GM12878 (cell line): ENCODE data around the gene KBTBD2. TPM values are rescaled to one million over a fixed set of nuclear protein-coding genes. Genes with fewer than 3 reads are reported as not detected.
"Not testable (repeated sequence)": the region's sequence is repeated elsewhere in the genome, so short reads cannot be mapped to it uniquely, and the experiment has no call there.

Experiments
- ATAC-seq: fragments of 200-7000 bp; cut with Tn5 transposase; 3 replicates; pipeline ENCODE4 v1.9.1; 2020; ENCODE audit warnings: mild to moderate bottlenecking, moderate library complexity
- BruUV-seq: library from RNA; stranded (reverse); fragments of 400-500 nt; replicated peaks from 2 replicates; lab custom pipeline; 2021; lab: Mats Ljungman, UMichigan
- CTCF ChIA-PET: fragments of 300-600 bp; sonication (Branson Sonifier 250); formaldehyde crosslinking; extraction: SDS; loops from one replicate; lab custom pipeline; 2021; ENCODE audit warnings: inconsistent platforms; lab: Yijun Ruan, JAX
- POLR2A ChIA-PET: fragments of 350-600 bp; formaldehyde crosslinking; extraction: SDS; loops from one replicate; lab custom pipeline; 2021; ENCODE audit warnings: inconsistent platforms; lab: Charles Lee
- RAD21 ChIA-PET: fragments of 300-600 bp; sonication (Branson Sonifier 250); formaldehyde crosslinking; loops from one replicate; lab custom pipeline; 2023; ENCODE audit warnings: antibody characterized with exemption; ENCODE audit not compliant: unreplicated experiment; lab: Charles Lee
- SMC1A ChIA-PET: fragments of 300-600 bp; sonication (Branson Sonifier 250); formaldehyde crosslinking; loops from one replicate; lab custom pipeline; 2023; ENCODE audit not compliant: unreplicated experiment, uncharacterized antibody; lab: Charles Lee
- DNase-seq: peaks from one replicate; pipeline ENCODE4 v3.0.0-alpha.2; 2011; ENCODE audit warnings: low read depth, low spot score
- FAIRE-seq: peaks from 3 replicates; lab custom pipeline; 2011; peaks lifted over from hg19 to GRCh38; lab: Jason Lieb, UNC
- H2AFZ ChIP-seq: 2 replicates; pipeline ENCODE4 v1.6.0; 2011; ENCODE audit warnings: low read depth, low read length, control low read depth; ENCODE audit not compliant: control insufficient read depth
- H3K27ac ChIP-seq: 2 replicates; pipeline ENCODE4 v1.5.1; 2011; ENCODE audit warnings: control low read depth; ENCODE audit not compliant: control insufficient read depth, insufficient read depth
- H3K27me3 ChIP-seq, 2 experiments: replicated peaks in 1 of 2; 2 replicates each; pipeline versions ENCODE4 v1.6.0 to v1.6.1; 2011; ENCODE audit warnings: low read length in 1 of 2; ENCODE audit not compliant: control insufficient read depth in 2 of 2, insufficient read depth in 2 of 2
- H3K36me3 ChIP-seq, 2 experiments: 2 replicates each; pipeline ENCODE4 v1.5.1; 2011; ENCODE audit warnings: low read length in 1 of 2; ENCODE audit not compliant: control insufficient read depth in 2 of 2, insufficient read depth in 2 of 2
- H3K4me1 ChIP-seq: 2 replicates; pipeline ENCODE4 v1.6.1; 2011; ENCODE audit warnings: mild to moderate bottlenecking, low read length, moderate library complexity, mixed read lengths; ENCODE audit not compliant: control insufficient read depth, insufficient read depth
- H3K4me2 ChIP-seq: 2 replicates; pipeline ENCODE4 v1.6.0; 2011; ENCODE audit warnings: control low read depth; ENCODE audit not compliant: control insufficient read depth, insufficient read depth
- H3K4me3 ChIP-seq: fragments of 200-600 bp; sonication (generic); 2 replicates; pipeline ENCODE4 v1.5.1; 2016
- H3K79me2 ChIP-seq: 2 replicates; pipeline ENCODE4 v1.6.0; 2011; ENCODE audit warnings: low read length; ENCODE audit not compliant: control insufficient read depth, insufficient read depth
- H3K9ac ChIP-seq: 2 replicates; pipeline ENCODE4 v1.8.0; 2011; ENCODE audit warnings: low read length, control low read depth, mixed read lengths; ENCODE audit not compliant: control insufficient read depth, insufficient read depth
- H3K9me3 ChIP-seq: replicated peaks from 3 replicates; pipeline ENCODE4 v1.5.1; 2011; ENCODE audit warnings: mild to moderate bottlenecking, low read length; ENCODE audit not compliant: control insufficient read depth, insufficient read depth
- H4K20me1 ChIP-seq: 2 replicates; pipeline ENCODE4 v1.6.0; 2011; ENCODE audit not compliant: control insufficient read depth, insufficient read depth
- IRF3 ChIP-seq: fragments of 450-650 bp; IDR thresholded peaks from 2 replicates; pipeline ENCODE4 v1.6.1; 2014; ENCODE audit warnings: mild to moderate bottlenecking
- NFYB ChIP-seq: IDR thresholded peaks from 2 replicates; pipeline ENCODE4 v1.6.1; 2011; ENCODE audit warnings: low read depth, mild to moderate bottlenecking, low read length, improper control_type of control experiment, moderate library complexity; ENCODE audit not compliant: insufficient read depth
- SPI1 ChIP-seq: IDR thresholded peaks from 2 replicates; pipeline ENCODE4 v1.6.1; 2011; ENCODE audit warnings: low read depth, mild to moderate bottlenecking, low read length, moderate library complexity, borderline replicate concordance; ENCODE audit not compliant: insufficient read depth
- SRF ChIP-seq, 2 experiments: IDR thresholded peaks; 2 replicates each; pipeline ENCODE4 v1.6.1; 2011; ENCODE audit warnings: low read depth in 2 of 2, low read length in 2 of 2, mild to moderate bottlenecking in 1 of 2, moderate library complexity in 1 of 2
- WGBS: methylation state at CpG from one replicate; pipeline ENCODE4 v1.1.6; 2016; ENCODE audit warnings: low lambda C conversion rate; ENCODE audit not compliant: insufficient replicate concordance, insufficient coverage; ENCODE audit errors: missing lambda C conversion rate; 5-methylcytosine and 5-hydroxymethylcytosine counted together
- in situ Hi-C: fragments of 300-500 bp; cut with MboI; formaldehyde crosslinking; loops from 9 replicates; pipeline ENCODE4 v1.14.3; 2018; ENCODE audit warnings: mixed read lengths
- intact Hi-C: fragments of 100-400 bp; cut with micrococcal nuclease; formaldehyde crosslinking; loops from one replicate; pipeline ENCODE4 v1.14.2; 2022; ENCODE audit not compliant: unreplicated experiment
- polyA plus RNA-seq, 11 experiments: library from polyadenylated mRNA; depleted of rRNA in 4 of 11; unstranded in 6 of 11; stranded (reverse) in 5 of 11; fragments of >200 nt; fragmentation: Nextera tagmentation in 4 of 11; fragmentation: Illumina TruSeq in 1 of 11; extraction: Ambion mirVana in 4 of 11; extraction: Trizol in 1 of 11; gene quantifications; 1 replicate in 1 of 11; 2 replicates in 10 of 11; pipeline versions ENCODE4 v1.2.1 to v1.2.3, GENCODE V29; 2011 to 2016; ENCODE audit warnings: inconsistent platforms in 2 of 11, missing spikeins in 2 of 11, low read depth in 1 of 11
- total RNA-seq, 4 experiments: library from RNA; depleted of rRNA in 3 of 4; stranded (reverse); fragments of >200 nt in 3 of 4; fragmentation: Illumina TruSeq in 1 of 4; extraction: Trizol in 1 of 4; gene quantifications; 2 replicates each; pipeline versions ENCODE4 v1.2.1 to v1.2.3, GENCODE V29; 2013 to 2021

Gene KBTBD2
- total and polyA plus RNA-seq, 10 of the 15 experiments (the other 5 are each of a cell fraction or from before 2014, with no cell fraction given) = 8.1 to 22.3 (median 16.2) TPM

DNA sequence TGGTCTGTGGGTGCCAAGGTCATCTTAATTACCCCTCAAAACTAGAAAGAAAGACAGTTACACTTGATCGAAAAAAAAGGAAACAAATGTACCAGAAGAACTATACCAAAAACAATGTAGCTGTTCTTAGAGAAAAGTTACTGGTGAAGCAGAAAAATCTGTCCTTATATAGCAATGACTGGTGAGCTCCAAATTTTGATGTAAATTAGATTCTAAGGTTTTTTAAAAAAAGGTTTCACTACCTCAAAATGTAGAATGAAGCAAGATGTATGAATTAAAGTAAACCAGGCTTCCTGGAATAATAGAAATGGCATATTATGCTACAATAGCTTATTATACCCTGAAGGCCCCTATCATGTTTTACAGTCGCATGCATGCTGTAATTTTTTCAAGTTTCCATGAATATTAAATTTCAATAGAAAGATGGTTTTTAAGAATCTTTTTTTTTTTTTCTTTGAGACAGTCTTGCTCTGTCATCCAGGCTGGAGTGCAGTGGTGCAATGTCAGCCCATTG, 37.3 kb upstream of the KBTBD2 start:
- RAD21 ChIA-PET = no interaction called here
- no peak overlapping the region for H3K9ac ChIP-seq
- H3K27me3 ChIP-seq = no peaks in the 10 kb centered on the region; a peak in 1 of 4 replicates
- no peaks in the 10 kb centered on the region; the same call in 1 of the 2 replicates for H3K4me1 ChIP-seq
- TF ChIP-seq SRF (IDR thresholded peaks at IDR 0.05; ENCODE audit: low read depth in 2 of 2, low read length in 2 of 2) (0 out of 4 replicates have a peak, but pooled peaks of 1 of the 2 experiments have one; percentile 11), NFYB (no peak)
- no TSS peak for BruUV-seq
- no peaks in the 10 kb centered on the region for H3K79me2 ChIP-seq
- WGBS = 30% methylated on average over 2 of the region's 2 CpGs
- no peaks in the 10 kb centered on the region for H4K20me1 ChIP-seq
- H3K4me3 ChIP-seq = no peak overlapping the region
- SMC1A ChIA-PET = no interaction called here
- peaks cover 0 to 3% of the 10 kb centered on the region in 2 experiments; a peak in 1 of 4 replicates for H3K36me3 ChIP-seq
- intact Hi-C loops = no loop called here
- FAIRE-seq (no peak), ATAC-seq (no peak), DNase-seq (no peak)
- in situ Hi-C loops = no loop called here
- CTCF ChIA-PET = interaction anchor here (0.7 to 1.7 kb wide), 3 partner anchors 67 to 287 kb away, joined by 4 to 9 read pairs (median 4); no protein-coding TSS in a partner anchor
- no peaks in the 10 kb centered on the region for H3K9me3 ChIP-seq
- no peak overlapping the region for H2AFZ ChIP-seq
- POLR2A ChIA-PET = no interaction called here
- H3K4me2 ChIP-seq = no peak overlapping the region
- H3K27ac ChIP-seq = peak overlapping the region; percentile 6; the same call in 1 of the 2 replicates

DNA sequence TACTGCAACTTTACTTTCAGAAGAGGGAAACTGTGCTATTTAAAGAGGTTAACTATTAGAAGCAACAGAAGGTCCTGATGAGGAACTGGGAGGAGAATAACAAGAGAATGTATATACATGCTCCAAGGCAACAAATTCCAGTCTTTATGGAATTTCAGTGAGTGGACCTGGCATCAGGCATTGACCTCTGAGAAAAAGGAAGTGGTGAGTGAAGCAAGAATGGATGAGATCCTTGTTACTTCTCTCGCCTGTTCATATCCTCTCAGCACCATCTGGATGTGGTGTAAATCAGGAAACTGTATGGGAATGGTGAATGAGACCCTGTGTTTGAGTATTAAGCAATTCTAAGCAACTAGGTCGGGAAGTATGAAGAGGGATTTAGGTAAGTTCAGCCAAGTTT, 30.3 kb upstream of the KBTBD2 start:
- ATAC-seq (no peak), FAIRE-seq (no peak), DNase-seq (no peak)
- H3K9me3 ChIP-seq = no peaks in the 10 kb centered on the region
- H2AFZ ChIP-seq = no peak overlapping the region
- in situ Hi-C loops (no loop called here), intact Hi-C loops (no loop called here)
- no TSS peak for BruUV-seq
- no peaks in the 10 kb centered on the region for H3K4me1 ChIP-seq
- no peak overlapping the region for H3K4me3 ChIP-seq
- 93% methylated on average over 2 of the region's 2 CpGs for WGBS
- no peaks in the 10 kb centered on the region for H4K20me1 ChIP-seq
- RAD21 ChIA-PET = no interaction called here
- no peak overlapping the region for H3K4me2 ChIP-seq
- H3K79me2 ChIP-seq = no peaks in the 10 kb centered on the region
- H3K27me3 ChIP-seq = no peaks in the 10 kb centered on the region
- POLR2A ChIA-PET = no interaction called here
- TF ChIP-seq SPI1 (0 out of 2 replicates have a peak, but pooled peaks have one; percentile 21), IRF3 (no peak)
- no peak overlapping the region for H3K9ac ChIP-seq
- H3K36me3 ChIP-seq = no peaks in the 10 kb centered on the region
- CTCF ChIA-PET = no interaction called here
- H3K27ac ChIP-seq = no peak overlapping the region
- SMC1A ChIA-PET = no interaction called here

GRCh38 chr7:32916994-32917393, 25.4 kb upstream of the KBTBD2 start:
- H3K36me3 ChIP-seq, POLR2A ChIA-PET, H3K27me3 ChIP-seq, H3K4me1 ChIP-seq, ATAC-seq, H3K4me3 ChIP-seq, BruUV-seq, H3K79me2 ChIP-seq, H3K27ac ChIP-seq, DNase-seq, RAD21 ChIA-PET, H2AFZ ChIP-seq, H3K4me2 ChIP-seq, SMC1A ChIA-PET, H4K20me1 ChIP-seq, H3K9ac ChIP-seq, CTCF ChIA-PET, in situ Hi-C loops, intact Hi-C loops, H3K9me3 ChIP-seq: not testable (repeated sequence)
- peak; percentile 75 for FAIRE-seq
- 87% methylated on average over 3 of the region's 7 CpGs for WGBS
